Measurements from ENCODE around the gene MCAM. TPM values are rescaled to one million over a fixed set of nuclear protein-coding genes. Genes with fewer than 3 reads are reported as not detected.
A peak's percentile ranks its signal among the peaks of the same experiment; 100 is the strongest.

MCAM gene, protein sequence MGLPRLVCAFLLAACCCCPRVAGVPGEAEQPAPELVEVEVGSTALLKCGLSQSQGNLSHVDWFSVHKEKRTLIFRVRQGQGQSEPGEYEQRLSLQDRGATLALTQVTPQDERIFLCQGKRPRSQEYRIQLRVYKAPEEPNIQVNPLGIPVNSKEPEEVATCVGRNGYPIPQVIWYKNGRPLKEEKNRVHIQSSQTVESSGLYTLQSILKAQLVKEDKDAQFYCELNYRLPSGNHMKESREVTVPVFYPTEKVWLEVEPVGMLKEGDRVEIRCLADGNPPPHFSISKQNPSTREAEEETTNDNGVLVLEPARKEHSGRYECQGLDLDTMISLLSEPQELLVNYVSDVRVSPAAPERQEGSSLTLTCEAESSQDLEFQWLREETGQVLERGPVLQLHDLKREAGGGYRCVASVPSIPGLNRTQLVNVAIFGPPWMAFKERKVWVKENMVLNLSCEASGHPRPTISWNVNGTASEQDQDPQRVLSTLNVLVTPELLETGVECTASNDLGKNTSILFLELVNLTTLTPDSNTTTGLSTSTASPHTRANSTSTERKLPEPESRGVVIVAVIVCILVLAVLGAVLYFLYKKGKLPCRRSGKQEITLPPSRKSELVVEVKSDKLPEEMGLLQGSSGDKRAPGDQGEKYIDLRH
- 68.2 and 76.0 TPM in 2 replicates for total RNA-seq (2013; cell fraction: nucleolus; rRNA removed)
- total RNA-seq (2014; rRNA removed) (17.6 TPM in 2 replicates), total RNA-seq (2014; rRNA removed; fragmentation: Illumina TruSeq; extraction: Trizol) (10.0 TPM in 2 replicates), total RNA-seq (2021) (17.9 and 19.7 TPM in 2 replicates), polyA plus RNA-seq (2011; rRNA removed) (2.5 and 4.1 TPM in 2 replicates), polyA plus RNA-seq (2014; fragmentation: Illumina TruSeq; extraction: Trizol) (7.4 and 12.1 TPM in 2 replicates), polyA plus RNA-seq (2014; fragmentation: Nextera tagmentation; extraction: Ambion mirVana) (1 to 10 TPM; 3.1 to 4.5 TPM), polyA plus RNA-seq (2014; rRNA removed) (13.2 and 16.5 TPM in 2 replicates), polyA plus RNA-seq (2016; fragmentation: Nextera tagmentation; extraction: Ambion mirVana) (1 to 10 TPM; 7.8 to 8.7 TPM), polyA minus RNA-seq (2011; rRNA and poly(A)+ RNA removed) (3.9 and 6.9 TPM in 2 replicates), Bru-seq, nascent RNA (percentile 66 among the genes with signal in this experiment), BruChase-seq, experiment 1, labeled RNA remaining after a 6-hour chase (percentile 87 among the genes with signal in this experiment), BruChase-seq, experiment 2, labeled RNA remaining after a 2-hour chase (percentile 76 among the genes with signal in this experiment)
- polyA plus RNA-seq (2011; ENCODE audit: low read depth) = 0.49 TPM
- 11.5 and 18.7 TPM in 2 replicates for polyA plus RNA-seq (2011; cell fraction: cytosol; rRNA removed)
- polyA plus RNA-seq (2011; cell fraction: nucleus; rRNA removed) = 6.6 and 8.2 TPM in 2 replicates
- 0.92 and 4.0 TPM in 2 replicates for polyA plus RNA-seq (2012)
- polyA minus RNA-seq (2011; cell fraction: cytosol; rRNA and poly(A)+ RNA removed) = 3.6 and 4.2 TPM in 2 replicates
- polyA minus RNA-seq (2011; cell fraction: nucleus; rRNA and poly(A)+ RNA removed) = 5.3 and 8.2 TPM in 2 replicates
- long read RNA-seq, experiment 1, transcript MCAM-201 (16 exons, 3,313 nt) = major isoform, 6 of 8 reads
- long read RNA-seq, experiment 1, partial matches to known transcripts = 1 of 8 reads
- long read RNA-seq, experiment 1, other reads (novel, unspliced or antisense) = 1 of 8 reads
- long read RNA-seq, experiment 2, transcript MCAM-201 (16 exons, 3,313 nt) = major isoform, 7 of 12 reads
- long read RNA-seq, experiment 2, partial matches to known transcripts = 2 of 12 reads
- long read RNA-seq, experiment 2, other reads (novel, unspliced or antisense) = 3 of 12 reads

DNA sequence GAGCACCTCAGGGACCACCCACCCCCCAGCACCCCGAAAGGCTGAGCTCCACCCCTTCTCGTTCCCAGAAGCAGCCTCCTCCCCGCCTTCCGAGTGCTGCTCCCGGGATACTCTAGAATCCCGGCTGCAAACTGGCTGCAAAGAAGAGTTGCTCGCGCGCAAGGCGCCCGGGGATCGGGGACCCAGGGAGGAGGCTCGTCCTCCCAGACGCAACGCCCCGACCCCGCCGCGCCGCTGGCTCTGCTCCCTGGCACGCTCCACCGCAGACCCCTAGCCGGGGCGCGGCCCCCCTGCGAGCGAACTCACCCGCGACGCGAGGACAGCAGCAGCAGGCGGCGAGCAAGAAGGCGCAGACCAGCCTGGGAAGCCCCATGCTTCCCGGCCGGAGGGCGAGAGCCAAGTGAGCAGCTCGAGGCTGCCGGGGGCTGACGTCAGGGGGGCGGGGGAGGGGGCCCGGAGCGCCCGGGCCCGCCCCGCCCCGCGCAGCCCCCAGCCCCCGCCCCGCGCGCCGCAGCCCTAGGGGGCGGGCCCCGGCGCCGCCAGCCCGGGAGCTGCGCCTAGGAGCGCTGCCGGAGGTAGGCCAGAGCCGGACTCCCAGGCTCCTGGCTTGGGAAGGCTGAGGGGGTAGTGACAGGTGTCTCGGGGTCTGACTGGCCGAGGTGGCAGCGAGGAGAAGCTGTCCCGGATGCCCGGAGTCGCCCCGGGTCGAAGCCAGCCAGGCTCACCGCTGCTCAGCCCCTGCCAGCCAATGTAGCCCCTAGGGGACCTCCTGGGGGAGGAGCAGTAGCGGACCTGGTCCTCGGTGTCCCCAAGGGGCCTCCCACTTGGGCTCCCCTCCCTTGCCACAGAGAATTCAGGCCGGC is at the start of gene MCAM:
MCAM (minus strand) TSS at position 402 of the 863 bp plus-strand sequence; CDS start at position 373, 29 bp downstream.
- H3K27me3 ChIP-seq (replicated peaks in 1 of 2; ENCODE audit: control insufficient read depth in 2 of 2, insufficient read depth in 2 of 2, low read length in 1 of 2) = peaks cover 1 to 15% of the 10 kb centered on the region in 2 experiments; a peak in 3 of 4 replicates
- no peak within 1 kb of the TSS for H3K9ac ChIP-seq (ENCODE audit: control insufficient read depth, insufficient read depth, low read length)
- SMC1A ChIA-PET (ENCODE audit: uncharacterized antibody, unreplicated experiment) = interaction anchor here (1.0 to 3.5 kb wide), 3 partner anchors 9 to 34 kb away, joined by 3 to 14 read pairs (median 3); no protein-coding TSS in a partner anchor
- peak within 1 kb of the TSS; percentile 57; the same call in 1 of the 2 replicates for H3K4me3 ChIP-seq
- H3K9me3 ChIP-seq (replicated peaks; ENCODE audit: control insufficient read depth, insufficient read depth, low read length) = no peaks in the 10 kb centered on the region
- RAD21 ChIA-PET (ENCODE audit: unreplicated experiment) = interaction anchor here (1.0 to 2.1 kb wide), 3 partner anchors 21 to 249 kb away, joined by 3 to 4 read pairs (median 4); partner anchors contain the start of gene VPS11
- H3K27ac ChIP-seq (ENCODE audit: control insufficient read depth, insufficient read depth) = no peak within 1 kb of the TSS
- no peaks in the 10 kb centered on the region for H3K79me2 ChIP-seq (ENCODE audit: control insufficient read depth, insufficient read depth, low read length)
- FAIRE-seq (no peak), ATAC-seq (peak; percentile 4; the same call in 2 of the 3 replicates), DNase-seq (ENCODE audit: low read depth, low spot score) (no peak)
- no peaks in the 10 kb centered on the region for H3K36me3 ChIP-seq (ENCODE audit: control insufficient read depth in 2 of 2, insufficient read depth in 2 of 2, low read length in 1 of 2)
- H3K4me1 ChIP-seq (ENCODE audit: control insufficient read depth, insufficient read depth, low read length) = peaks cover 39% of the 10 kb centered on the region
- under 1% methylated on average over 45 of the region's 74 CpGs for WGBS (ENCODE audit: insufficient coverage, insufficient replicate concordance, low lambda C conversion rate, missing lambda C conversion rate)
- peak within 1 kb of the TSS; percentile 87 for H3K4me2 ChIP-seq (ENCODE audit: control insufficient read depth, insufficient read depth)
- BruUV-seq (replicated peaks) = no TSS peak
- POLR2A ChIA-PET = interaction anchor here (1.0 to 1.2 kb wide), 4 partner anchors 13 to 214 kb away, joined by 3 to 5 read pairs (median 4); partner anchors contain the start of gene RNF26
- H4K20me1 ChIP-seq (ENCODE audit: control insufficient read depth, insufficient read depth) = no peaks in the 10 kb centered on the region
- CTCF ChIA-PET = interaction anchor here (0.8 to 2.8 kb wide), 7 partner anchors 9 to 110 kb away, joined by 3 to 8 read pairs (median 4); no protein-coding TSS in a partner anchor
- peak within 1 kb of the TSS; percentile 61 for H2AFZ ChIP-seq (ENCODE audit: control insufficient read depth, low read depth, low read length)
- in situ Hi-C loops (cut with MboI) (no loop called here), intact Hi-C loops (cut with micrococcal nuclease; ENCODE audit: unreplicated experiment) (no loop called here)
- no peak for TF ChIP-seq NFXL1 (IDR thresholded peaks at IDR 0.05; ENCODE audit: borderline replicate concordance)
- TF ChIP-seq SUZ12 (IDR thresholded peaks at IDR 0.05; ENCODE audit: unreplicated experiment) = peak; percentile 67
- TF ChIP-seq BHLHE40 (IDR thresholded peaks at IDR 0.05; ENCODE audit: borderline replicate concordance in 1 of 2, low read depth in 2 of 2, low read length in 1 of 2) = peak in 1 of 2 experiments; percentile 37; a peak in 1 of 4 replicates
- no peak for TF ChIP-seq WRNIP1 (IDR thresholded peaks at IDR 0.05; ENCODE audit: borderline replicate concordance, low read depth, low read length)
- no peak for TF ChIP-seq POU2F2 (IDR thresholded peaks at IDR 0.05; ENCODE audit: borderline replicate concordance, low read depth, low read length)
- TF ChIP-seq YBX1 (IDR thresholded peaks at IDR 0.05) = no peak
- no peak for TF ChIP-seq IKZF1 (conservative IDR thresholded peaks at IDR 0.05)
- no peak for TF ChIP-seq ESRRA (IDR thresholded peaks at IDR 0.05; ENCODE audit: low read length)
- TF ChIP-seq, protein P1, sequence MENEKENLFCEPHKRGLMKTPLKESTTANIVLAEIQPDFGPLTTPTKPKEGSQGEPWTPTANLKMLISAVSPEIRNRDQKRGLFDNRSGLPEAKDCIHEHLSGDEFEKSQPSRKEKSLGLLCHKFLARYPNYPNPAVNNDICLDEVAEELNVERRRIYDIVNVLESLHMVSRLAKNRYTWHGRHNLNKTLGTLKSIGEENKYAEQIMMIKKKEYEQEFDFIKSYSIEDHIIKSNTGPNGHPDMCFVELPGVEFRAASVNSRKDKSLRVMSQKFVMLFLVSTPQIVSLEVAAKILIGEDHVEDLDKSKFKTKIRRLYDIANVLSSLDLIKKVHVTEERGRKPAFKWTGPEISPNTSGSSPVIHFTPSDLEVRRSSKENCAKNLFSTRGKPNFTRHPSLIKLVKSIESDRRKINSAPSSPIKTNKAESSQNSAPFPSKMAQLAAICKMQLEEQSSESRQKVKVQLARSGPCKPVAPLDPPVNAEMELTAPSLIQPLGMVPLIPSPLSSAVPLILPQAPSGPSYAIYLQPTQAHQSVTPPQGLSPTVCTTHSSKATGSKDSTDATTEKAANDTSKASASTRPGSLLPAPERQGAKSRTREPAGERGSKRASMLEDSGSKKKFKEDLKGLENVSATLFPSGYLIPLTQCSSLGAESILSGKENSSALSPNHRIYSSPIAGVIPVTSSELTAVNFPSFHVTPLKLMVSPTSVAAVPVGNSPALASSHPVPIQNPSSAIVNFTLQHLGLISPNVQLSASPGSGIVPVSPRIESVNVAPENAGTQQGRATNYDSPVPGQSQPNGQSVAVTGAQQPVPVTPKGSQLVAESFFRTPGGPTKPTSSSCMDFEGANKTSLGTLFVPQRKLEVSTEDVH (IDR thresholded peaks at IDR 0.05; ENCODE audit: low read depth, partially characterized antibody) = no peak
- TF ChIP-seq HDAC6 (IDR thresholded peaks at IDR 0.05; ENCODE audit: unreplicated experiment) = peak; percentile 43
- TF ChIP-seq ASH2L (IDR thresholded peaks at IDR 0.05; ENCODE audit: borderline replicate concordance, low read depth) = no peak
- TF ChIP-seq POLR2A (IDR thresholded peaks at IDR 0.05; ENCODE audit: low read depth, low read length) = peak; percentile 24; the same call in 1 of the 2 replicates

Data from GM12878 (cell line).